Activated CD8-positive, alpha-beta memory T cell treated with anti-CD3 and anti-CD28 coated beads, Interleukin-2, amount 50 U/mL, for 4 hours (primary cell): Measurements from ENCODE around the gene MTG2.

Experiments used
- DNase-seq: peaks from one replicate; pipeline ENCODE4 v3.0.0-alpha.2; 2020

MTG2 gene, protein sequence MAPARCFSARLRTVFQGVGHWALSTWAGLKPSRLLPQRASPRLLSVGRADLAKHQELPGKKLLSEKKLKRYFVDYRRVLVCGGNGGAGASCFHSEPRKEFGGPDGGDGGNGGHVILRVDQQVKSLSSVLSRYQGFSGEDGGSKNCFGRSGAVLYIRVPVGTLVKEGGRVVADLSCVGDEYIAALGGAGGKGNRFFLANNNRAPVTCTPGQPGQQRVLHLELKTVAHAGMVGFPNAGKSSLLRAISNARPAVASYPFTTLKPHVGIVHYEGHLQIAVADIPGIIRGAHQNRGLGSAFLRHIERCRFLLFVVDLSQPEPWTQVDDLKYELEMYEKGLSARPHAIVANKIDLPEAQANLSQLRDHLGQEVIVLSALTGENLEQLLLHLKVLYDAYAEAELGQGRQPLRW

DNA sequence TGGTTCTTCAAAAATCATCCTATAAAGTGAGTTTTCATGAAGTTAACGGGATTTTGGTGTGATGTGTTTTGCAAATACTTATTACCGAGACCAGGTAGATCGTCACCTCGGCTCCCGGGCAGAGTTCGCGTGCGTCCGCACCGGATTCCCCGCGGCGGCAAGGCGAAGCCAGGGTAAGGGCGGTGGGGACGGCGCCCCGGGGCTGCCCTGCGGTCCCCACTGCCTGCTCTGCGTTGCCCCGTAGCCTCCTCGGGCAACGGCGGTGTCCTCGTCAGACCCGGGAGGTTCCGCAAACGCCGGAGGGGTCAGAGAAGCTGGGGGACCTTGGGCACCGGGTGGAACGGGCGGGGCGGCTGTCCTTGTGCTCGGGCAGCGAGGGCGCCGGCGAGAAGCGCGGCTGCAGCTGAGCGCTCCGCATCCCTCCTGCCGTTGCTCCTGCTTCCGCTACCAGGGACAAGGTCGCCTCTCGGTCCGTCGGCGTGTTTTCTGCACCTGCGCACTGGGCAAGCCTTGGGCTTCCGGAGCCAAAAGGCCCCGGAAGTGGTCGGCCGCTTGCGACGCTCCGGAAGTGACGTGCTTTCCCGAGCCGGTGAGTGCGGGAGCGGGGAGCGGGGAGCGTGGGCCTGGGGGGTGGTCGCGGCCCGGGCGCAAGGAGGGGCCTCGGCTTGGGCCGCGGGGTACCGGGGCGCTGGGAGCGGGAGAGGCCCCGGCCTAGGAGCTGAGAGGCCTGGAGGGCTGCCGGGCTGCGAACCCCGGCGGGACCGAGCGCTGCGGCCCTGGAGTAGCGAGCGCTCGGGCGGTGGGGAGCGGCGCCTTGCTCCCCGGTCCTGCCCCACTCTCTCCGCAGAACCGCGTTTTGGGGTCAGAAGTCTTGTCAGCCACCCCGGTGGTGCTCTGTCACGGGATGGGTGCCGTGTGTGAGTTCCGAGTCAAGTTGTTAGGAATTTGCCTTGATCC lies at the start of gene MTG2:
TSS of gene MTG2 (plus strand) at position 560 of the 957 bp plus-strand sequence. CDS start 10,393 bp downstream, outside the sequence.
- peak; percentile 92 for DNase-seq

- no peak for DNase-seq
Observed at GRCh38 chr20:62133051-62133845, 49.6 kb upstream of the MTG2 start.

DNA sequence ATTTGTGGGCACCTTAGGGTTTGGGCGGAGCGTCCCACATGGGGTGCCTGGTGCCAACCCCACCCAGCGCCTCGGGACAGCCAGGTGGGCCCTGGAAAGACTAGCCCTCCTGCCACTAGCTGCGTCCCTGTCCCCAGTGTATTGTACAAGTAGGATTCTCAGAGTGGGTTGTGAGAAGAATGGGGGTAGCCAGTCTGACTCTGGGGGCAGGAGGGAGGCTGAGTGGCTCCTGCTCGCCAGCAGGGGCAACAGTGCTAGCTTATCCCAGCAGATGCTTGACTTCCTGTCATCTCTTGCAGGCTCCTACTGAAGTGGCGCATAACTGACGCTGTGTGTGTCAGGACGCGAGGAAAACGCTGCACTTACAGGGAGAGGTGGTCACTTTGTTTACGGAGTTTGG lies 49.0 kb upstream of the MTG2 start:
- DNase-seq: no peak

- DNase-seq: no peak
Observed at GRCh38 chr20:62134735-62135231, 48.0 kb upstream of the MTG2 start.

DNA sequence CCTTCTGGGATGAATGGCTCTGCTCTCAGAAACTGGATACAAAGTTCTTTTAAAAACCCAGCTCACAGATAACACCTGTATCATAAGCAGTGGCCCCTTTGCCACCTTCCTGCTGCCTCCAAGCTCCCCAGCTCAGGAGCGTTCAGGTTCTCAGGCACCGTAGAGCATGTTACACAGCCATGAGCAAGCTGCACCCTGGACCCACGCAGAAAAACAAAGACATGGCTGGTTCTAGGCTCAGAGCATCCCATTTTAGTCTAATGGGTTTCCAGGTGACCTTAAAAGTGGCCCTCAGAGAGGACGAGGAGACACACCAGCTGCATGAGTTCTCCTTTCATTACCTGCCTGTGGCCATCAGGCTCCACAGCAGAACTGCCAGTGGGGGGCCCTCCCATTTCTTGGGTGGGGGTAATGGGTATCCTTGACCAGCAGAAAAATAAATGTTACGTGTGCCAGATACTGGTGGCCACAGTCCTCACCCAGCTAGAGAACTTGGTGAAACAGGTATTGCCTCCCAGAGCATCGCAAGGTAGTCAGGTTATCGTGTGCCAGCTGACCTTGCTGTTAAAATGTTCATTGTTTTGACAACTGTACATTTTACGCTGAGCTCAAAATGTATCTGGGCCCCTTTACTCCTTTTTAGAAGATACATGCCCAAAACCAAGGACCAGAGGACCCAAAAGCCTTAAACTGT lies 47.1 kb upstream of the MTG2 start:
- DNase-seq: no peak

GRCh38 chr20:62136283-62137091 lies 46.3 kb upstream of the MTG2 start:
- DNase-seq: peak; percentile 74

- DNase-seq: no peak
Observed at GRCh38 chr20:62137092-62137384, 45.8 kb upstream of the MTG2 start.

GRCh38 chr20:62137478-62138203 lies 45.2 kb upstream of the MTG2 start:
- no peak for DNase-seq

DNA sequence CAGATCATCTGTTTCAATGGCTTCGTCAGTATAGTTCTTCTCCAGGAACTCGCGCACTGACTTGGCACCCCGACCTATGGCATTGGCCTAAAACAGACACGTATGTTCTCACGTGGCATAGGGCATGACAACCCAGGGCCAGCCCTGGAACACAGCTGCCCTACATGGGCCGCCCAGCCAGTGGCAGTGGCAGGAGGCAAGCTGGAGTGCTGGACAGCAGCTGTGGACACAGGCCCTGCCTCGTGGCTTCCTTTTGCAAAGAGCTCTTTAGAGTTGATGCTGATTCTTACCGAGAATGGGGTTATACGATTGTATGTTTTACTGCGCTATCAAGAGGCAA lies 44.7 kb upstream of the MTG2 start:
- DNase-seq: no peak

- no peak for DNase-seq
Observed at GRCh38 chr20:62138912-62139311, 43.9 kb upstream of the MTG2 start.

DNA sequence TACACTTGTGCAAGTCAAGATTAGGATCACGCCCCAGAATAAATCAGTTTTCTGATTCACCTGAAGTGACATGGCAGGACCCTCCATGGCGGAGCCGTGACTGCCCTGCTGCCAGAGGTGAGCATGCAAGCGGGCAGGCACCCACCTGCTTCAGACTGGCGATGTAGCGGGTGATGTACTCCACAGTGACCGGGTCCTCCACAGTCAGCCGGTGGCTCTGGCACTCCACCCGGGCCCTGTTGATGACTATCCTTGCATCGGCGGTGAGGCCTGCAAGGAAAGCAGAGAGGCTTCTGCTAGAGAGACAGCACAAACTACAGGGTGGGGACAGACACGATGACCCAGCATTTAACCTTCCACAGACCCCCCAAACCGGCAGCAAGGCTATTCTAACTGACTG lies 43.2 kb upstream of the MTG2 start:
- DNase-seq: no peak

DNA sequence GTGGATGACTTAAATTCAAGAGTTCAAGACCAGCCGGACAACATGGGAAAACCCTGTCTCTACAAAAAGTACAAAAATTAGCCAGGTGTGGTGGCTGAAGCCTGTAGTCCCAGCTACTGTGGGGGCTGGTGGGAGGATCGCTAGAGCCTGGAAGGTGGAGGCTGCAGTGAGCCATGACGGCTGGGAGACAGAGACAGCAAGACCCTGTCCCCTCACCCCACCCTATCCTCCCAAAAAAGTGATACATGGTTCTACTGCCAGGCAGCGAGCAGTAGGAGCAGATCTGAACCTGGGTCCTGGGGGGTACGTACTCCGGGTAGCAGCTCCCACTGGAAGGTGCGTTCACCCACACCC lies 41.8 kb upstream of the MTG2 start:
- no peak for DNase-seq

GRCh38 chr20:62141397-62142251 lies 41.2 kb upstream of the MTG2 start:
- no peak for DNase-seq

DNA sequence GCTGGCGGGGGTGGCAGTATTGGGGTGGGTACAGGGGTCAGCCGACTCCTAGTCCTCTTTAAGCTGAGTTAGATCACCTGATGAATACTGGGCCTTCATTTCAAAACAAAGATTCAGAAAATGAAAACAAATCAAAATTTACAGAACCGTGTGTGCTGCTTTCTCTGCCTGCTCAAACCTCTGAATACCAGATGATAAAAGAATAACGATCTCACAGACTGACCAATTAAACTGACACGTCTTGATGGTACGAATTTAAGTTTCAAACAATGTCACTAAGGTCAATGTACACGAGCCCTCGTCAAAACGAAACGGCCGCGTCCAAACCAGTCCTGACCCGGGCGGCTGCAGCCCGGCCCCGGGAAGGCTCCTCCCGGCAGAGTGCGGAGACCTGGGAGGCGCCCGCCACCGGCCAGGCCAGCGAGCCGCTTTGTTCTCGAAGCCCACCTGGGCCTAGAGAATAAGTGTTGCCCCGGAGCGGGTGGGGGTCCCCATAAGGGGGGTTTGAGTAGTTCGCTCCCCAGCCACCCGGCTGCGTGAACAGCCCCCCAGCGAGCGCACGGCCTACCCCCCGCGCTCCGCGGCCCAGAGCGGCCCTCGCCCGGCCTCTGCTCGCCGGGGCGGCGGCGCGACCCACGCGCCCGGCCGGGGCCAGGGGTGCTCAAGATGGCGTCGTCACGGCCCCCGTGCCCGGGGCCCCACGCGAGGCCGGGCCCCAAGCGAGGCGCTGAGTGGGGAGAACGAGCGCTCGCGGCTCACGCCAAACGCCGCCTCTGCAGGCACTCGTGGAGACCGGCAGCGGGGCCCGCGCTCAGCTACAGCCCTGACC lies 40.4 kb upstream of the MTG2 start:
- DNase-seq: no peak

DNA sequence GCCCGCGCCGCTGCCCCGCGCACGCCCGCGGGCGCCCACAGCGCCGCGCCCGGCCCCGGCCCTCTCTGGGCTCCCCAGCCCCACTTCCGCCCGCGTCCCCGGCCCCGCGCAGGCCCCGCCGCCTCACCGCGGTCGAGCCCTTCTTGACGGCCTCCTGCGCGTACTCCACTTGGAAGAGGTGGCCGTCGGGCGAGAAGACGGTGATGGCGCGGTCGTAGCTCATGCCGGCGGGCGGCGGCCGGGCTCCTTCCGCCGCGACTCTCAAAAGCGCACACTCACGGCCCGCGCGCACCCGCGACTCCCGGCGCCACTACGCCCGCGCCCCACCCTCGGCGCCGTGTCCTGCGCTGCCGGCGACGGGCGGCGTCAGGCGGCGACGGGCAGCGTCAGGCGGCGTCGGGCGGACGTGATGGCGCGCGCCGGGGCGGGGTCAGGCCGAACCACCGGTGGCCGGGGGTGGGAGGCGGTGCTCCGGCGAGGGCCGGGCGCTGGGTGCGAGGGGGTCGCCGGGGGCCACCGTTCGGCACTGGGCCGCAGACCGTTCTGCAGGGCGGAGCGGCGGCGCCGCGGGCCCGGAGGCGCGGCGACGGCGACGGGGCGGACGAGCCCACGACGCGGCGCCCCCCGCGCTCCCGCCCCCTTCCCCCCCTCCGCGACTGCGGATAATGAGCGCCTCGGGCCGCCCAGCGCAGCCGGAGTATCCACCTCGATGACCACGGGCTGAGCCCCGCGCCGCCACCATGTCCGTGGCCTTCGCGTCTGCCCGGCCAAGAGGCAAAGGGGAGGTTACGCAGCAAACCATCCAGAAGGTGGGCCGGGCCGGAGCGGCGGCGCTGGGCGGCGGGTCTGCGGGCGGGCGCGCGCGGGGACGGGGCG lies 39.5 kb upstream of the MTG2 start, which contains the start of the genes PSMA7 and SS18L1:
TSS of gene PSMA7 (minus strand) at position 314 of the 876 bp plus-strand sequence. CDS start at position 223, 91 bp downstream.
TSS of gene SS18L1 (plus strand) at position 689 of the 876 bp plus-strand sequence. CDS start at position 741, 52 bp downstream.
- peak; percentile 85 for DNase-seq

DNA sequence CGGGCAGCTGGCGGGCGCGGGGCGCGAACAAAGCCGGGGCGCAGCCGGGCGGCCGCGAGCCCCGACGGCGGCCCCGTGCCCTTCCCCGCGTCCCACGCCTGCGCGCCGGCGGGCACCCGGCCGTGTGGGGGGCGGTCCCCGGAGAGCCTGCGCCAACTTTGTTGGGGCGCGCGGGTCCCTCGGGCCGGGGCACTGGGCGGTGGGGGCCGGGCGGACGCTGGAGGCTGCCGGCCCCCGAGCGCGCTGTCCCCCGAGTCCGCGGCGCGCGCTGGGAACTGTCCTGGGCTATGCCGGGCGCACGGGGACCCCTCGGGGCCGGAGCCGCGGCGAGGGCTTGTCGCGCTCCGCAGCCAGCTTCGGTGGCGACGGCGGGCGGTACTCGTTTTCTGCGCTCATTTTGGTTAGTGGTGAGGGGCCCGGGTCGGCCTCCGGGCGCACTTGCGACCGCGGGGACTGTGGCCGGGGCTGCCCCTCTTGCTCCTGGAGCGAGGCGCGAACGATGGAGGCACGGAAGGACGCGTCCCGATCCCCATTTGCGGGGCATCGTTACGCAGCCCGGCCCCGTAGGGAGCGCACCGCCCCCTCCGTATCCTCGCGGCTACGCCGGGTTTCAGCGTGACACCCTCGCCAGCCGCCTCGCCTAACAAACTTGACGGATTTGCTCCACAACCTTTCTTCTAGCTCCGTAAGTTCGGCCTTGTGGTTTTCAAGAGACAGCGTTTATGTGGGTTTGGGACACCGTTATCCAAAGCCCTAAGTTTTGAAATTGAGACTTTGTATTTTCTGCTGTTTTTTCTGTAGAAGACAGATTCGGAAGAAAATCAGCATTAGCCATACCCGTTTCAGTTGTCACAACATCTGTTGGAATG lies 38.6 kb upstream of the MTG2 start:
- peak; percentile 60 for DNase-seq

DNA sequence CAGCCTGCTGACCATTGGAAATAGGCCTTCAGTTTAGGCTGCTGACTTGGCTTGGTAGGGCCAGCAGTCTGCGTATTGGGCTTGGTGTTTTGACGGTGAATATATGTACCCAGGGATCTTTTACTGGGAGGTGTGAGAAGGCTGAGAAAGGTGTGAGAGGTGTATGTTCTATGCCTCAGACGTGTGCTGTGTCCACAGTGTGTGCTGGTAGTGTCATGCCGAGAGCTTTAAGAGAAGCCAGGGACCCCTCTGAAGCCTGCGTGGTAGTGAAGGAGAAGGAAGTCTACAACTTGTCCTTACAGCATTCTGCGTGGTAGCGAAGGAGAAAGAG lies 37.2 kb upstream of the MTG2 start:
- no peak for DNase-seq
